Psoas muscle (tissue), 8 donors: Measurements from ENCODE around the gene CYBC1. TPM values are rescaled to one million over a fixed set of nuclear protein-coding genes. Genes with fewer than 3 reads are reported as not detected.

ENCODE experiments used
- ATAC-seq, 4 donors: fragments of 200-7000 bp; cut with Tn5 transposase; one replicate each; pipeline ENCODE4 v1.9.1; 2020; ENCODE audit warnings: moderate library complexity in 3 of 4, mild to moderate bottlenecking in 2 of 4
- DNase-seq, 2 donors: peaks; one replicate each; pipeline ENCODE4 v3.0.0-alpha.2; 2020
- H3K27ac ChIP-seq: fragments of 200-600 bp; one replicate; pipeline ENCODE4 v1.8.0; 2022
- H3K27me3 ChIP-seq, 3 donors: fragments of 200-600 bp in 1 of 3; one replicate each; pipeline versions ENCODE4 v1.6.1 to v1.8.0; 2013 to 2022; ENCODE audit warnings: low read length in 2 of 3, mild to moderate bottlenecking in 2 of 3, moderate library complexity in 1 of 3; ENCODE audit not compliant: insufficient read depth in 3 of 3
- H3K36me3 ChIP-seq, 2 donors: fragments of 200-600 bp in 1 of 2; one replicate each; pipeline versions ENCODE4 v1.6.1 to v1.8.0; 2013 to 2022; ENCODE audit warnings: low read depth in 1 of 2, mild to moderate bottlenecking in 1 of 2, moderate library complexity in 1 of 2; ENCODE audit not compliant: insufficient read depth in 1 of 2
- H3K4me1 ChIP-seq: fragments of 200-600 bp; one replicate; pipeline ENCODE4 v1.8.0; 2022
- H3K4me3 ChIP-seq: fragments of 200-600 bp; one replicate; pipeline ENCODE4 v1.8.0; 2022; ENCODE audit warnings: mild to moderate bottlenecking
- H3K9me3 ChIP-seq: fragments of 200-600 bp; one replicate; pipeline ENCODE4 v1.8.0; 2022
- CTCF ChIP-seq: fragments of 200-600 bp; IDR thresholded peaks from one replicate; pipeline ENCODE4 v1.8.0; 2022; ENCODE audit warnings: antibody characterized with exemption
- WGBS, 3 donors: extraction: QIAGEN DNeasy Blood & Tissue Kit; methylation state at CpG; one replicate each; pipeline versions ENCODE4 v1.1.6 to v1.1.7; 2013; 5-methylcytosine and 5-hydroxymethylcytosine counted together
- intact Hi-C, 2 donors: fragments of 100-400 bp; cut with DNase I; formaldehyde crosslinking; loops; one replicate each; pipeline versions ENCODE4 v1.11.0 to v1.14.2; 2022
- polyA plus RNA-seq, 3 donors: library from polyadenylated mRNA; stranded (reverse); fragments of 200-250 nt; gene quantifications; one replicate each; pipeline ENCODE4 v1.2.3, GENCODE V29; 2013
- total RNA-seq, 4 donors: library from RNA; stranded (reverse); fragmentation: NEBNext Ultra II Directional in 2 of 4; extraction: Animal tissue kit (Norgen Biotek cat#: 25700) in 2 of 4; gene quantifications; one replicate each; pipeline versions ENCODE4 v1.2.1 to v1.2.4, GENCODE V29; 2021 to 2023
- donor health status: healthy with polysubstance abuse.
- donor health status: DM: no; HTN: no; CAD: no; lungs with moderate emphysema.
- donor health status: Bipolar disorder and iron deficiency.
- donor health status: healthy.
- donor health status: DM: yes; HTN: yes; CAD: no.
- donor health status: DM: no; HTN: no; CAD: no.
- donor health status: DM: no; HTN: no; CAD: no.
- donor health status: DM: yes; HTN: yes; CAD: no.

Gene CYBC1
- total and polyA plus RNA-seq, 7 donors, result 14.4 to 31.6 (median 19.1) TPM

- H3K4me3 ChIP-seq, result no peak overlapping the region
- H3K9me3 ChIP-seq, result no peaks in the 10 kb centered on the region
- H3K27ac ChIP-seq, result peak overlapping the region; percentile 30
- TF ChIP-seq CTCF, result no peak
- peak; percentile 79 to 89 (median 85) for ATAC-seq
- H3K36me3 ChIP-seq, result peaks cover 0 to 46% of the 10 kb centered on the region in 2 donors
- H3K27me3 ChIP-seq, result no peaks in the 10 kb centered on the region
- H3K4me1 ChIP-seq, result peaks cover 10% of the 10 kb centered on the region
- 39 to 63% (median 47%) methylated on average over 8 of the region's 8 CpGs for WGBS, 3 donors
- intact Hi-C loops, result no loop called here
- DNase-seq, result peak; percentile 78 to 85
Measured at GRCh38 chr17:82489117-82489516, 38.6 kb upstream of the CYBC1 start.

- Histone ChIP-seq H3K9me3 (no peaks in the 10 kb centered on the region), H3K27ac (peak overlapping the region; percentile 38), H3K4me3 (no peak overlapping the region), H3K27me3 (no peaks in the 10 kb centered on the region), H3K36me3 (peaks cover 0 to 58% of the 10 kb centered on the region in 2 donors), H3K4me1 (peaks cover 10% of the 10 kb centered on the region)
- intact Hi-C loops, result no loop called here
- 42 to 52% (median 51%) methylated on average over 14 of the region's 14 CpGs for WGBS, 3 donors
- TF ChIP-seq CTCF, result no peak
- peak in 1 of 2 donors; percentile 56 for DNase-seq
- ATAC-seq, result peak; percentile 37 to 72 (median 68)
Measured at GRCh38 chr17:82487910-82488309, 37.4 kb upstream of the CYBC1 start.

DNA sequence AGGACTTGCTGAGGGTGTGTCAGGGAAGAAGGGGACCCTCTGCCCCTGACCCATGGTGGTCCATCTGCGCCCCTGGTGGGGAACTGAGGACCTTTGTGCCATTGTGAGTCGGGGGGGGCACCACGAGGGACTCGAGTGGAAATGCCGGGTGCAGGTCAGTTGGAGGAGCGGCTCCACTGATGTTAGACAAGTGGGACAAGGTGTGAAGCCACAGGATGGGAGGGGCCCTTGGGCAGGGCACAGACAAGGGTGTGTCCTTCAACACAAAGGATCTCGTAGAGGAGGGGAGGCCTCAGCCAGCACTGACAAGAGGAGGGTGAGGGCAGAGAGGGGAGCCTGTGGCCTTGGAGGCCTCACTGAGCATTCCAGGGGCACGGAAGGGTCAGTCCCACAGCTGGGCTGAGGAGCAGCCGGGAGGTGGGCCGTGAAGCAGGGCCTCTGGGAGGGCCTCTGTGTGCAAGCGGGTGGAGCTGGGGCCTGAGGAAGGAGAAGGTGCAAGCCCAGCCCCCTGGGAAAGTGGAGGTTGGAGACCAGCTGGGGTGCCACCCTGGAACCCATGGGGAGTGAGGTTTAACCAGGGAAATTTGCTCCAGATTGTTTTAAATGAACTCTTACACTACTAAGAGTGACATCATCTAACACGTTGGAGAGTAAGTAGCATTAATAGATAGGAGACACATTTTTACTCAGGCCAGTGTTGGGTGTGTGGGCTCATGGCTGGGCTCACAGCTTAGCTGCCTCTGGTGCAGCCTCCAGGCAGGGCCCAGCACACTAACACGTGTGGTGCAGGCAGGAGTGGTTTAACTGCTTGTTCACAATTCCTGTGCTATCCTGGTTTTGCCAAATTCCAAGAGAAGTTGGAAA, 35.9 kb upstream of the CYBC1 start:
- ATAC-seq, result no peak
- Histone ChIP-seq H3K4me3 (no peak overlapping the region), H3K4me1 (peaks cover 10% of the 10 kb centered on the region), H3K9me3 (no peaks in the 10 kb centered on the region), H3K27ac (no peak overlapping the region), H3K36me3 (peaks cover 0 to 73% of the 10 kb centered on the region in 2 donors), H3K27me3 (no peaks in the 10 kb centered on the region)
- 85 to 88% (median 87%) methylated on average over 13 of the region's 13 CpGs for WGBS, 3 donors
- TF ChIP-seq CTCF, result no peak
- intact Hi-C loops, result no loop called here
- DNase-seq, result no peak

DNA sequence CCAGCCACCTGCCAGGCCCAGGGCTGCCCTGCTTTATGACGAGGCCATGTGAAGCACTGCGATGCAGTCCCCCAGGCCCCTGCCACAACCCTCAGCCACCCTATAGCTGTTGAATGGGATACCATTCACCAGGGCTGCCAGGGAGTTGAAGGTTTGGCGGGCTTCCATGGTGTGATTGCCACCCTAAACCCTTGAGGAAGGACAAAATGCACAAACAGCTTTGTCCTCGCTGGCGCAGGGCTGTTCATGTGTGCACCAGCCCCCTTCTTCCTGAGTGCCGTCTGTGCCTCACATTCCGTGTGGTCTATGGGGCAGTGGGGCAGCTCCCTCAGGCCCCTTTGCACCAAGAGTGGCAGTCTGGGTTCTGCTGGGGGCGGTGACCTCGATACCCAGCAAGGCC, 33.3 kb upstream of the CYBC1 start:
- peaks cover 0 to 99% of the 10 kb centered on the region in 2 donors for H3K36me3 ChIP-seq
- no peak overlapping the region for H3K27ac ChIP-seq
- no peaks in the 10 kb centered on the region for H3K27me3 ChIP-seq
- no peak for DNase-seq
- no peak overlapping the region for H3K4me3 ChIP-seq
- ATAC-seq, result no peak
- intact Hi-C loops, result no loop called here
- WGBS, 3 donors, result 86 to 93% (median 90%) methylated on average over 9 of the region's 9 CpGs
- peaks cover 8% of the 10 kb centered on the region for H3K4me1 ChIP-seq
- TF ChIP-seq CTCF, result no peak
- no peaks in the 10 kb centered on the region for H3K9me3 ChIP-seq
